Progenitor cell of endocrine pancreas (in vitro differentiated cells): ENCODE measurements around the gene ABI1. TPM values are rescaled to one million over a fixed set of nuclear protein-coding genes. Genes with fewer than 3 reads are reported as not detected.

Experiments
- DNase-seq: peaks from one replicate; pipeline ENCODE4 v3.0.0; 2021; ENCODE audit warnings: low spot score; ENCODE audit not compliant: unreplicated experiment
- H3K27ac Mint-ChIP-seq: 2 replicates; pipeline ENCODE4 v1.8.0; 2021; ENCODE audit warnings: mild to moderate bottlenecking, moderate library complexity, mixed read lengths
- H3K27me3 Mint-ChIP-seq: 2 replicates; pipeline ENCODE4 v1.8.0; 2021; ENCODE audit warnings: mixed read lengths
- H3K36me3 Mint-ChIP-seq: 2 replicates; pipeline ENCODE4 v1.8.0; 2022; ENCODE audit warnings: mixed read lengths; ENCODE audit not compliant: insufficient read depth
- H3K4me1 Mint-ChIP-seq: 2 replicates; pipeline ENCODE4 v1.8.0; 2021; ENCODE audit warnings: low read depth, mixed read lengths
- H3K4me3 Mint-ChIP-seq: 2 replicates; pipeline ENCODE4 v1.8.0; 2021; ENCODE audit warnings: low read depth, mild to moderate bottlenecking, moderate library complexity, mixed read lengths
- H3K9me3 Mint-ChIP-seq: 2 replicates; pipeline ENCODE4 v1.8.0; 2021; ENCODE audit warnings: low read depth, mixed read lengths
- total RNA-seq: library from RNA; stranded (reverse); gene quantifications from 2 replicates; pipeline ENCODE4 v1.2.1, GENCODE V29; 2021
- TF ChIP-seq, protein P1 (sequence below): fragments of 200-600 bp; sonication (generic); IDR thresholded peaks from one replicate; pipeline ENCODE4 v1.5.0; 2021; ENCODE audit warnings: antibody characterized with exemption, mild to moderate bottlenecking; ENCODE audit not compliant: unreplicated experiment

ABI1 gene
- total RNA-seq, 1 donor from 2014 or later, result 48.2 TPM

DNA sequence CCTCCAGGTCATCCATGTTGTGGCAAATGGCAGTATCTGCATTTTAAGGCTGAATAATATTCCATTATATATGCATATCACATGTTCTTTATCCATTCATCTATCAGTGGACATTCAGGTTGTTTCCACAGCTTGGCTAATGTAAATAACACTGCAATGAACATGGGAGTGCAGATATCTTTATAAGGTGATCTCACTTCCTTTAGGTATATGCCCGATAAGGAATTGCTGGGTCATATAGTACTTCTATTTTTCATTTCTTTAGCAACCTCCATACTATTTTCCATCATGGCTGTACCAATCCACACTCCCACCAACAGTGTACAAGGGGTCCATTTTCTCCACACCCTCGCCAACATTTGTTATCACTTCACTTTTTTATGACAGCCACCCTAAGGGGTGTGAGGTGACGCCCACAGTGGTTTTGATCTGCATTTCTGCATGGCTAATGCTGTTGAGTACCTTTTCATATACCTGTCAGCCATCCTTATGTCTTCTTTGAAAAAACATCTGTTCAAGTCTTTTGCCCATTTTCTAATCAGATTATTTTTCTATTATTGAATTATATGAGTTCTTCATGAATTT is 18.9 kb downstream of the ABI1 start:
- no peak overlapping the region for H3K27ac Mint-ChIP-seq
- H3K4me3 Mint-ChIP-seq, result no peak overlapping the region
- H3K27me3 Mint-ChIP-seq, result no peaks in the 10 kb centered on the region
- H3K9me3 Mint-ChIP-seq, result no peaks in the 10 kb centered on the region
- H3K4me1 Mint-ChIP-seq, result peaks cover 10% of the 10 kb centered on the region
- TF ChIP-seq, protein P1, sequence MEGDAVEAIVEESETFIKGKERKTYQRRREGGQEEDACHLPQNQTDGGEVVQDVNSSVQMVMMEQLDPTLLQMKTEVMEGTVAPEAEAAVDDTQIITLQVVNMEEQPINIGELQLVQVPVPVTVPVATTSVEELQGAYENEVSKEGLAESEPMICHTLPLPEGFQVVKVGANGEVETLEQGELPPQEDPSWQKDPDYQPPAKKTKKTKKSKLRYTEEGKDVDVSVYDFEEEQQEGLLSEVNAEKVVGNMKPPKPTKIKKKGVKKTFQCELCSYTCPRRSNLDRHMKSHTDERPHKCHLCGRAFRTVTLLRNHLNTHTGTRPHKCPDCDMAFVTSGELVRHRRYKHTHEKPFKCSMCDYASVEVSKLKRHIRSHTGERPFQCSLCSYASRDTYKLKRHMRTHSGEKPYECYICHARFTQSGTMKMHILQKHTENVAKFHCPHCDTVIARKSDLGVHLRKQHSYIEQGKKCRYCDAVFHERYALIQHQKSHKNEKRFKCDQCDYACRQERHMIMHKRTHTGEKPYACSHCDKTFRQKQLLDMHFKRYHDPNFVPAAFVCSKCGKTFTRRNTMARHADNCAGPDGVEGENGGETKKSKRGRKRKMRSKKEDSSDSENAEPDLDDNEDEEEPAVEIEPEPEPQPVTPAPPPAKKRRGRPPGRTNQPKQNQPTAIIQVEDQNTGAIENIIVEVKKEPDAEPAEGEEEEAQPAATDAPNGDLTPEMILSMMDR, result no peak
- peaks cover 11% of the 10 kb centered on the region for H3K36me3 Mint-ChIP-seq
- no peak for DNase-seq

DNA sequence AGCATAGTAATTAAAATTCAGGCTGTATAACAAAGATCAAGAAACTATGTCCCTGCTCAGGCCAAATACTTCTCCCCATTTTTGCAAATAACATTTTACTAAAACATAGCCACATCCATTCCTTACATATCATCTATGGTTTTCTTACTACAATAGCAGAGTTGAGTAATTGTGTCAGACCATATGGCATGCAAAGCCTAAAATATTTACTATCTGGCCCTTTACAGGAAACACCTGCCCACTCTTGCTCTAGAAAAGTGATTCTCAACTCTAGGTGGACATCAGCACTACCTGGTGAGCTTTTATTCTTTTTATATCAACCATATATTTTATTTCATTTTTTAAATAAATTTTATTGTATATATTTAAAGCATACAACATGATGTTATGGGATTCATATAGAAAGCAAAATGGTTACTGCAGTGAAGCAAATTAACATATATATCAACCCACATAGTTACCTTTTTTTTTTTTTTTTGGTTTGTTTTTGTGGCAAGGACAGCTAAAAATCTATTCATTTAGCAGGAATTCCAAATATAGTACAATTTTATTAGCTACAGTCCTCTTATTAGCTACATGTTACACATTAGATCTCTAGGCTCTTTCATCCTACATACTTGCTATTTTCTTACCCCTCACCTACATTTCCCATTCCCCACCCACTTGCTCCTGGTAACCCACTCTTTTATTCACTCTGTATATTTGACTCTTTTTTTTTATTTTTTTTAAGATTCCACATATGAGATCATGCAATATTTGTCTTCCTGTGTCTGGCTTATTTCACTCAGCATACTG is 19.6 kb downstream of the ABI1 start:
- DNase-seq, result no peak
- H3K27ac Mint-ChIP-seq, result no peak overlapping the region
- no peaks in the 10 kb centered on the region for H3K9me3 Mint-ChIP-seq
- peaks cover 14% of the 10 kb centered on the region for H3K36me3 Mint-ChIP-seq
- H3K4me1 Mint-ChIP-seq, result peaks cover 10% of the 10 kb centered on the region
- no peaks in the 10 kb centered on the region for H3K27me3 Mint-ChIP-seq
- TF ChIP-seq, protein P1, result no peak
- H3K4me3 Mint-ChIP-seq, result no peak overlapping the region

DNA sequence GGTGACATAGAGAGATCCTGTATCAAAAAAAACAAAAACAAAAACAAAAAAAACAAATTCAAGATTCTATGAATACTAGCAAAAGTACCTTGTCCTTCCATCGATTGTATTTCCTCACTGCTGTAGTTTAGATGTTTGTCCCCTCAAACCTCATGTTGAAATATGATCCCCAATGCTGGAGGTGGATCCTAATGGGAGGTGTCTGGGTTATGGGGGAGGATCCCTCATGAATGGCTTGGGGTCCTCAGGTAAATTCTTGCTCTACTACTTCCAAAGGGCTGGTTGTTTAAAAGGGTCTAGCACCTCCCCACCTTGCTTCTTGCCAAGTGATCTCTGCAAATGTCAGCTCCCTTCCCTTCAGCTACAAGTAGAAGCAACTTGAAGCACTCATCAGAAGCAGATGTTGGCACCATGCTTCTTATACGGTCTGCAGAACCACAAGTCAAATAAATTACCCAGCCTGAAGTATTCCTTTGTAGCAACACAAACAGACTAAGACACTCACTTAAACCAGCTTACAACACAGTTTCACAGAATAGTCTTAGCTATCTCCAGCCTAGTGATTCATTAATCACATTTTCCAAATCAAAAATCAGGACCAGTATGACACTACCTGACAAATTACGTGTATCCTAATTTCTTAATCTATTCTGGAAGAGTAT is 20.7 kb downstream of the ABI1 start:
- H3K4me1 Mint-ChIP-seq, result peaks cover 10% of the 10 kb centered on the region
- H3K4me3 Mint-ChIP-seq, result no peak overlapping the region
- TF ChIP-seq, protein P1, result no peak
- no peaks in the 10 kb centered on the region for H3K9me3 Mint-ChIP-seq
- H3K27ac Mint-ChIP-seq, result no peak overlapping the region
- no peak for DNase-seq
- H3K36me3 Mint-ChIP-seq, result peaks cover 14% of the 10 kb centered on the region
- no peaks in the 10 kb centered on the region for H3K27me3 Mint-ChIP-seq

DNA sequence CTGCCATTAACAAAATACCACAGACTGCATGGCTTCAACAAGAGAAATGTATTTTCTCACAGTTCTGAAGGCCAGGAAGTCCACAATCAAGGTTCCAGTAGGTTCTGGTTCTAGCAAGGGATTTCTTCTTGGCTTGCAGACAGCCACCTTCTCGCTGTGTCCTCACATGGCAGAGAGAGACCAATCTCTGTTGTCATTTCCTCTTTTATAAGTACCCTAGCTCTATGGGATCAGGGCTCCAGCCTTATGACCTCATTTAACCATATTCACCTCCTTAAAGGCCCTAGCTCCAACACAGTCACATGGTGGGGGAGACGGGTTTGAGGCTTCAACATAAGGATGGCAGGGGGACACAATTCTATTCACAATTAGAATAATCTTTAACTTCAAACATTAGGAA is 23.6 kb downstream of the ABI1 start:
- peaks cover 8% of the 10 kb centered on the region for H3K36me3 Mint-ChIP-seq
- TF ChIP-seq, protein P1, result no peak

DNA sequence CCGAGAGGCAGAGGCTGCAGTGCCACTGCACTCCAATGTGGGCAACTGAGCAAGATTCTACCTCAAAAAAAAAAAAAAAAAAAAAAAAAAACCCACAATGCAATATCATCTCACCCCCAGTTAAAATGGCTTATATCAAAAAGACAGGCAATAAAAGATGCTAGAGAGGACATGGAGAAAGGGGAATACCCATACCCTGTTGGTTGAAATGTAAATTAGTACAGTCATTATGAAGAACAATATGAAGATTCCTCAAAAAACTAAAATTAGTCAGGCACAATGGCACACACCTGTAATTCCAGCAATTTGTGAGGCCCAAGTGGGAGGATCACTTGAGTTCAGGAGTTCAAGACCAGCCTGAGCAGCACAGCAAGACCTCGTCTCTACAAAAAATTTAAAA is 25.7 kb downstream of the ABI1 start:
- no peak overlapping the region for H3K27ac Mint-ChIP-seq
- peaks cover 1% of the 10 kb centered on the region for H3K4me1 Mint-ChIP-seq
- TF ChIP-seq, protein P1, result no peak

More for the DNA sequence above, 23.6 kb downstream of the ABI1 start:
- DNase-seq, result no peak
- H3K4me1 Mint-ChIP-seq, result peaks cover 10% of the 10 kb centered on the region
- no peaks in the 10 kb centered on the region for H3K9me3 Mint-ChIP-seq
- no peak overlapping the region for H3K4me3 Mint-ChIP-seq
- no peak overlapping the region for H3K27ac Mint-ChIP-seq
- no peaks in the 10 kb centered on the region for H3K27me3 Mint-ChIP-seq

More for the DNA sequence above, 25.7 kb downstream of the ABI1 start:
- H3K4me3 Mint-ChIP-seq, result no peak overlapping the region
- H3K36me3 Mint-ChIP-seq, result peaks cover 12% of the 10 kb centered on the region
- H3K9me3 Mint-ChIP-seq, result peaks cover 5% of the 10 kb centered on the region
- no peak for DNase-seq
- H3K27me3 Mint-ChIP-seq, result no peaks in the 10 kb centered on the region
